GM04504 (cell line): ENCODE data around the gene MELTF.

Experiments
- DNase-seq: peaks from one replicate; pipeline ENCODE4 v3.0.0-alpha.2; 2012; ENCODE audit warnings: low read depth

Gene MELTF

DNA sequence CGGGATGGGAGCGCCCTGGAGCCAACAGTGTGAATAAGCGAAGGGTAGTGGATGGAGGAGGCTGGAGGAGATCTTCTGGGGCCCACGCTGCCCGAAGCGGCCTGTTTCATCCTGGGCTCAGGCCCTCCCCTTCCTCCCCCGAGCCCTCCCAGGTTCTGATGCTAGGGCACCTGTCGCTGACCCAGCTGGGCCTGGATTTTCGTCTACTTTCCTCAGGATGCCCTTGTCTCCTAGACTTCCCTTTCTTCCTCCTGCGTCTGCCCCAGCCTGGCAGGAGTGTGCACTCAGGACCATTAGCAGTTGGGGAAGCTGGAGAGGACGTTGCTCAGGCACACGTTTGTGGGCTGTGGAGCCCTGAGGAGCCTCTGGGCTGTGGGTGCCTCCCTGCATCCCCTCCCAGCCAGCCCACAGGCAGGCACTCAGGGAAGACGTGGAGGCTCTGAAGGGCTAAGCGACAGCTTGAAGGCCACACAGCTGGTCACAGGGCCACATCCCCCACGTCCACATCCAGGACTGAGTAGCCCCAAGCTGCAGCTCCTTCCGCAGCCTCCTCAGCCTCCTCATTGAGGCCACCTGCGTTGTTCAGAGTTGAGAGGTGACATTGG, 37.1 kb downstream of the MELTF start:
- no peak for DNase-seq

GRCh38 chr3:196991581-196992460, 37.8 kb downstream of the MELTF start:
- DNase-seq = no peak

DNA sequence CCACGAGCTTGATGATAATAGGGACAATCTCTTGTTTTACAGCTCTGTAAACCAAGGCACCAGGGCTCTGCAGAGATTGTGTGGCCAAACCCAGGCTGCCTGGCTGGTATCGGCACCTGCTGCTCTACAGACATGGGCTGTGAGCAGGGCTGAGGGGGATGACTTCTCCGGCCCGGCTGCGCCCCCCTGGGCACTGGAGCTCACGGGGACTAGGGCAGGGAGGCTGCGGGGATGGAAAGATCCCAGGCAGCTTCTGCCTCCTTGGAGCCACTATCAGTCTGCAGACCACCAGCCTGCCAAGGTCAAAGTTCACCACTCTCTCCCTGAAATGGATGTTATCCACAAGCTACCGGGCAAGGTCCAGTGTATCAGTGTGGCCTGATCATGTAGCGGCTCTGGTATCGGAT, 39.0 kb downstream of the MELTF start:
- DNase-seq = no peak

DNA sequence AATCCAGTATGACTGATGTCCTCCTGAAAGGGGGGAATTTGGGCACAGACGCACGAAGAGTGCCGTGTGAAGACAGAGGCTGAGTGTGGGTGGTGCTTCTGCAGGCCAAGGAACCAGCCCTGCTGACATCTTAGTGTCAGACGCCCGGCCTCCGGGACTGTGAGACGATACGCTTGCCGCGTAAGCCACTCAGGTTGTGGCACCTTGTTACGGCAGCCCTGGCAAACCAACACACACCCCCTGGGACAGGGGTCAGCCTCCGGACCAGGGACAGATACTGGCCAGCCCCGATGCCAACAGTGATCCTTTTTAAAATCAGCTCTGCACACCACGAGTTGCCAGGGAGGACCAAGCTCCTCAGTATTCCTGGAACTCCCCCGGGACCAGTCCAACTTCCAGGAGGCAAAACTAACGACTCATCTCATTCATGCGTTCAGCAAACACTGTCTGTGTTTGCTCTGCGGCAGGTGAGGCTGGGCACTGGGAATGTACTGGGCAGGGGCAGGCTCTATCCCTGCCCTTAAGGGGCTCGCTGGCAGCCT, 39.8 kb downstream of the MELTF start:
- no peak for DNase-seq

GRCh38 chr3:196988241-196989029, 41.2 kb downstream of the MELTF start:
- DNase-seq = no peak

DNA sequence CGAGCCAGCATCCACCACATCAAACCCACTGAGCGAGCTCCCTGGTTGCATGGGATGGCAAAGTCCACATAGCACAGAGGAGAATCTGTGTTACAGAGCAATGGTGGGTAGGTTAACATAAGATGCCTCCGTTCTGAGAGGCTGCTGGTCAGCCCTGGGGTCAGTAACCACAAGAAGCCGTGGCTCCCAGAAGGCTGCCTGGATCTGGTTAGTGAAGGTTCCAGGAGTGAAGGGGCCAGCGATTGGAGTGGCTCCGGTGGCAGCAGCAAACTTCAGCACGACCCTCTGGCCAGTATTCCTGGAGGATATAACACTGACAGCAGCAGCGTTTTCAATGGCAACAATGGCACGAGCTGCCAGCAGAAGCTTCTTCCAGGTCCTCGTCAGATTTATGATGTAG, 42.6 kb downstream of the MELTF start:
- no peak for DNase-seq

DNA sequence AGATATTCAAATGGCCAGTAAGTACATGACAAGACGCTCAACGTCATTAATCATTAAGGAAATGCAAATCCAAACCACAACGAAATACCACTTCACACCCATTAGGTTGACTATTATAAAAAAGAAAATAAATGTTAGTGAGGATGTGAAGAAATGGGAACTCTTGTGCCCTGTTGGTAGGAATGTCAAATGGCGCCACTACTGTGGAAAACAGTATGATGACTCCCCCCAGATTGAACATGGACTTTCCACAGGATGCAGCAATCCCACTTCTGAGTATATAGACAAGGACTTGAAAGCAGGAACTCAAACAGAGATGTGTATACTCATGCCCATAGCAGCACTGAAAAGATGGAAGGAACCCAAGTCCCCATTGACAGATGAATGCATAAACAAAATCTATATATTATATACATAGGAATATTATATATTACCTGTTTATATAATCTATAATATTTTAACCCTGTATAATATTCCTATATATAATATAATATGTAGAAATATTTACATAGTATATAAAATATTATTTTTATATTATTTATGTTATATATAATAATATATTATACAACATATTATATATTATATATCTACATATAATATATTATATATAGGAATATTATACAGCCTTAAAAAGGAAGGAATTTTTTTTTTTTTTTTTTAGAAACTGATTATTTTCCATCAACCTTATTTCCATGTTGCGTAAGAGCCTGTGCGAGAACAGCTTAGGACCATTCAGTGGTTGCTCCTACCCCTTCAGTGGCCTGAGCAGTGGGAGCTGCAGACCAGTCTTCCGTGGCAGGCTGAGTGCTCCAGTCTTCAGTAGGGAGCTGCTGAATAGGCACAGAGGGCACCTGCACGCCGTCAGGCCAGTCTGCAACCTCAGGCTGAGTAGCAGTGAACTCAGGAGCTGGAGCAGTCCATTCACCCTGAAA, 43.4 kb downstream of the MELTF start:
- no peak for DNase-seq

DNA sequence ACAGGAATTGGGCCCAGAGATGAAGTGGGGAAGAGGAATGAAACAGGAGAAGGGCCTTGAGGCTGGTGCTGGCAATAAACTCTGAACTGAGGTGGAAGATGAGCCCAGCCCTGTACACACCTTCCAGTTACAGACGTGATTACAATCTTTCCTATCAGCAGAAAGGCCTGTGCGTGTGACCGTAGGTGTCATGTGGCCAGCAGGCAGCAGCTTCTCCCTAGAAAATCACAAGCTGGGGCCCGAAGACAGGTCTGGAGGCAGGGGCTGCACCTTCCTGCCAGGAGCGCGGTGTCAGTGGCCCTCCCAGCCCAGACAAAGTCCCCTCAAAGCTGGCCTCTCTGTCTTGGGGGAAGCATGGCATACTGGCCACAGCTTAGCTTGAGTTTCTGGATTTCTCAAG, 44.3 kb downstream of the MELTF start:
- no peak for DNase-seq

GRCh38 chr3:196983186-196983585, 46.4 kb downstream of the MELTF start:
- no peak for DNase-seq

GRCh38 chr3:196981657-196982056, 48.0 kb downstream of the MELTF start:
- no peak for DNase-seq

- no peak for DNase-seq
Observed at GRCh38 chr3:196979545-196979944, 50.1 kb downstream of the MELTF start.

DNA sequence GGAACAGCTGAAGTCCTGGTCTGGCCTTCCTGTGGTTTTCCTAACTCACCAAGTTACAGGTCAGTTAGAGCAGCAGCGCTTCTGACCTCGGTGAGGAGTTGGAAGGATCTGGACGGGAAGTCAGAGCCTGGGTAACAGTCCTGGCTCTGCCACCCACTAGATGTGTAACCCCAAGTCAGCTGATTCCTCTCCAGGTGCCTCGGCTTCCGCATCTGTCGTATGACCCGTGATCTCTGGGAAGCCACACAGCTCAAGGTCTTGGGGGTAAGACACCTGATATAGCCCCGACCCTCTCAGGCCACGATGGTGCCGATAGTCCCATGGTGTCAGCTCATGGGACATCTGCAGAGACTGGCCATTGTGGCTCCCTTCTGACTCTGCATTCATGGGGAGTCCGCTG, 52.7 kb downstream of the MELTF start:
- no peak for DNase-seq

- no peak for DNase-seq
Observed at GRCh38 chr3:196975349-196975748, 54.3 kb downstream of the MELTF start.

- no peak for DNase-seq
Observed at GRCh38 chr3:196974661-196975060, 55.0 kb downstream of the MELTF start.

- no peak for DNase-seq
Observed at GRCh38 chr3:196971094-196971698, 58.4 kb downstream of the MELTF start.

- DNase-seq = no peak
Observed at GRCh38 chr3:196970547-196971093, 59.0 kb downstream of the MELTF start.

GRCh38 chr3:196969660-196970546, 59.7 kb downstream of the MELTF start:
- DNase-seq = no peak

DNA sequence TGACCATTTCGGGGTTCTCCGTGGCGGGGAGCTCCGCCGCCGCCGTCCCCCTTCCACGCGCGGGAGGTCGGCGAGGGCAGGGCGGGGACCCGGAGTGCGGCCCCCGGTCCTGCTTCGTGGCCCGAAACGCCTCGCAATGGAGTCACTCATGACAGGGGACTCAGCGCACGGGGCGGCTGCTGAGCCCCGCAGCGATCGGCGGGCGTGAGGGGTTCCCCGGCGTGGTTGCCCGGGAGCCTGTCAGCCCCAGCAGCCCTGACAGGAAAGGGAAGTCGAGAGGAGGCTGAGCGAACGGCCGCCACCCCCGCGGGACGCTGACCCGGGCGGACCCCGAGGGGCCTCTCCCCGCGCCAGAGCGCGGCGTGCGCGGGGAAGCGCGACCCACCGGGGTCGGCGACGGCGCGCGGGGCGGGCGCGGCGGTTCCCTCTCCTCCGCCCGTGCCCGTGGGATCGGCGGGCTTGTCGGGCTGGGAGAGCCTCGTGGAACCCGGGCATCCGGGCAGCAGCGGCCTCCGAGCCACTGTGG, 60.4 kb downstream of the MELTF start:
- no peak for DNase-seq
